ENCODE results near the gene SLC29A4.
"Not testable (repeated sequence)": the region's sequence is repeated elsewhere in the genome, so short reads cannot be mapped to it uniquely, and the experiment has no call there.

DNA sequence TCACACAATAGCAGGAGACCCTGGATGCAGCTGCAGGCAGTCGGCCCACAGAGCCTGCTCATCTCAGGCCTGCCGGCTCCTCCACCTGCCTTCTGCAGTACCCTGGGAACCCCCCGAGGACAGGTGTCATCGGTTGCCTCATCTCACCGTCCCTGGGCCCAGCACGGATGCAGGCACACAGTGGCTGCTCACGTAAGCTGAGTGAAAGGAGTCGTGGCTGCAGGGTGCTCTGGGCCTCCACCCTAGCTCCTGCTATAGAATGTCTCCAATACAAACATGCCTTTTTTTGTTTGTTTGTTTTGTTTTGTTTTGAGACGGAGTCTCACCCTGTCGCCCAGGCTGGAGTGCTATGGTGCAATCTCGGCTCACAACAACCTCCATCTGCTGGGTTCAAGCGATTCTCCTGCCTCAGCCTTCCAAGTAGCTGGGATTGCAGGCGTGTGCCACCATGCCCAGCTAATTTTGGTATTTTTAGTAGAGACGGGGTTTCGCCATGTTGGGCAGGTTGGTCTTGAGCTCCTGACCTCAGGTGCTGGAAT lies 22.1 kb upstream of the SLC29A4 start:
- not testable (repeated sequence) for TF ChIP-seq POU6F1 (CRISPR knock-in tag; IDR thresholded peaks at IDR 0.05; ENCODE audit: borderline replicate concordance, low read depth); CREB5 (CRISPR knock-in tag; IDR thresholded peaks at IDR 0.05; ENCODE audit: low read depth); ZNF8 (CRISPR knock-in tag; IDR thresholded peaks at IDR 0.05); ARNTL (CRISPR knock-in tag; IDR thresholded peaks at IDR 0.05; ENCODE audit: borderline replicate concordance, low read depth); RARB (CRISPR knock-in tag; IDR thresholded peaks at IDR 0.05); GLIS3 (CRISPR knock-in tag; IDR thresholded peaks at IDR 0.05); ZNF70 (CRISPR knock-in tag; IDR thresholded peaks at IDR 0.05); SNAI2 (CRISPR knock-in tag; IDR thresholded peaks at IDR 0.05); PPARA (CRISPR knock-in tag; IDR thresholded peaks at IDR 0.05; ENCODE audit: borderline replicate concordance); ZNF565 (CRISPR knock-in tag; conservative IDR thresholded peaks at IDR 0.05; ENCODE audit: low read depth)
- TF ChIP-seq, protein P1, sequence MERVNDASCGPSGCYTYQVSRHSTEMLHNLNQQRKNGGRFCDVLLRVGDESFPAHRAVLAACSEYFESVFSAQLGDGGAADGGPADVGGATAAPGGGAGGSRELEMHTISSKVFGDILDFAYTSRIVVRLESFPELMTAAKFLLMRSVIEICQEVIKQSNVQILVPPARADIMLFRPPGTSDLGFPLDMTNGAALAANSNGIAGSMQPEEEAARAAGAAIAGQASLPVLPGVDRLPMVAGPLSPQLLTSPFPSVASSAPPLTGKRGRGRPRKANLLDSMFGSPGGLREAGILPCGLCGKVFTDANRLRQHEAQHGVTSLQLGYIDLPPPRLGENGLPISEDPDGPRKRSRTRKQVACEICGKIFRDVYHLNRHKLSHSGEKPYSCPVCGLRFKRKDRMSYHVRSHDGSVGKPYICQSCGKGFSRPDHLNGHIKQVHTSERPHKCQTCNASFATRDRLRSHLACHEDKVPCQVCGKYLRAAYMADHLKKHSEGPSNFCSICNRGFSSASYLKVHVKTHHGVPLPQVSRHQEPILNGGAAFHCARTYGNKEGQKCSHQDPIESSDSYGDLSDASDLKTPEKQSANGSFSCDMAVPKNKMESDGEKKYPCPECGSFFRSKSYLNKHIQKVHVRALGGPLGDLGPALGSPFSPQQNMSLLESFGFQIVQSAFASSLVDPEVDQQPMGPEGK (CRISPR knock-in tag; IDR thresholded peaks at IDR 0.05; ENCODE audit: borderline replicate concordance): not testable (repeated sequence)
- TF ChIP-seq, protein P2, sequence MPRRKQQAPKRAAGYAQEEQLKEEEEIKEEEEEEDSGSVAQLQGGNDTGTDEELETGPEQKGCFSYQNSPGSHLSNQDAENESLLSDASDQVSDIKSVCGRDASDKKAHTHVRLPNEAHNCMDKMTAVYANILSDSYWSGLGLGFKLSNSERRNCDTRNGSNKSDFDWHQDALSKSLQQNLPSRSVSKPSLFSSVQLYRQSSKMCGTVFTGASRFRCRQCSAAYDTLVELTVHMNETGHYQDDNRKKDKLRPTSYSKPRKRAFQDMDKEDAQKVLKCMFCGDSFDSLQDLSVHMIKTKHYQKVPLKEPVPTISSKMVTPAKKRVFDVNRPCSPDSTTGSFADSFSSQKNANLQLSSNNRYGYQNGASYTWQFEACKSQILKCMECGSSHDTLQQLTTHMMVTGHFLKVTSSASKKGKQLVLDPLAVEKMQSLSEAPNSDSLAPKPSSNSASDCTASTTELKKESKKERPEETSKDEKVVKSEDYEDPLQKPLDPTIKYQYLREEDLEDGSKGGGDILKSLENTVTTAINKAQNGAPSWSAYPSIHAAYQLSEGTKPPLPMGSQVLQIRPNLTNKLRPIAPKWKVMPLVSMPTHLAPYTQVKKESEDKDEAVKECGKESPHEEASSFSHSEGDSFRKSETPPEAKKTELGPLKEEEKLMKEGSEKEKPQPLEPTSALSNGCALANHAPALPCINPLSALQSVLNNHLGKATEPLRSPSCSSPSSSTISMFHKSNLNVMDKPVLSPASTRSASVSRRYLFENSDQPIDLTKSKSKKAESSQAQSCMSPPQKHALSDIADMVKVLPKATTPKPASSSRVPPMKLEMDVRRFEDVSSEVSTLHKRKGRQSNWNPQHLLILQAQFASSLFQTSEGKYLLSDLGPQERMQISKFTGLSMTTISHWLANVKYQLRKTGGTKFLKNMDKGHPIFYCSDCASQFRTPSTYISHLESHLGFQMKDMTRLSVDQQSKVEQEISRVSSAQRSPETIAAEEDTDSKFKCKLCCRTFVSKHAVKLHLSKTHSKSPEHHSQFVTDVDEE (CRISPR knock-in tag; IDR thresholded peaks at IDR 0.05): not testable (repeated sequence)

Data from SK-N-SH treated with all-trans-retinoic acid at 6 μM for 48 hours (cell line).